GM19372 (cell line): Measurements from ENCODE around the gene SLC6A20.

Source experiments
- ATAC-seq: cut with Tn5 transposase; IDR thresholded peaks from one replicate; pipeline ENCODE4 v1.9.1; 2021; ENCODE audit warnings: mild to moderate bottlenecking, low read depth, moderate library complexity; ENCODE audit not compliant: unreplicated experiment

Gene SLC6A20

GRCh38 chr3:45802146-45802545 lies 5.8 kb upstream of the SLC6A20 start:
- no peak for ATAC-seq

GRCh38 chr3:45800611-45801010 lies 4.3 kb upstream of the SLC6A20 start:
- ATAC-seq: no peak

- no peak for ATAC-seq
Measured at GRCh38 chr3:45799586-45799985, 3.2 kb upstream of the SLC6A20 start.

- no peak for ATAC-seq
Measured at GRCh38 chr3:45798034-45798433, 1.7 kb upstream of the SLC6A20 start.

- ATAC-seq: no peak
Measured at GRCh38 chr3:45796902-45797637, 734 bp upstream of the SLC6A20 start.

GRCh38 chr3:45795509-45795881 lies 841 bp downstream of the SLC6A20 start:
- ATAC-seq: no peak

GRCh38 chr3:45794660-45795059 lies 1.7 kb downstream of the SLC6A20 start:
- no peak for ATAC-seq

GRCh38 chr3:45794177-45794560 lies 2.2 kb downstream of the SLC6A20 start:
- no peak for ATAC-seq

- ATAC-seq: no peak
Measured at GRCh38 chr3:45793482-45794176, 2.7 kb downstream of the SLC6A20 start.

- ATAC-seq: no peak
Measured at GRCh38 chr3:45792516-45793172, 3.7 kb downstream of the SLC6A20 start.

- ATAC-seq: no peak
Measured at GRCh38 chr3:45792036-45792435, 4.3 kb downstream of the SLC6A20 start.

- no peak for ATAC-seq
Measured at GRCh38 chr3:45790596-45790995, 5.7 kb downstream of the SLC6A20 start.

- no peak for ATAC-seq
Measured at GRCh38 chr3:45789235-45789812, 7.0 kb downstream of the SLC6A20 start.

GRCh38 chr3:45787551-45787950 lies 8.8 kb downstream of the SLC6A20 start:
- no peak for ATAC-seq

- no peak for ATAC-seq
Measured at GRCh38 chr3:45786801-45787495, 9.4 kb downstream of the SLC6A20 start.

GRCh38 chr3:45785605-45786150 lies 10.7 kb downstream of the SLC6A20 start:
- ATAC-seq: no peak

GRCh38 chr3:45783667-45784066 lies 12.7 kb downstream of the SLC6A20 start:
- no peak for ATAC-seq

- no peak for ATAC-seq
Measured at GRCh38 chr3:45782381-45782780, 14.0 kb downstream of the SLC6A20 start.

GRCh38 chr3:45781841-45782240 lies 14.5 kb downstream of the SLC6A20 start:
- no peak for ATAC-seq

- no peak for ATAC-seq
Measured at GRCh38 chr3:45781271-45781670, 15.1 kb downstream of the SLC6A20 start.
